Subcutaneous adipose tissue (tissue), 4 donors: ENCODE results near the gene TOX2. TPM values are rescaled to one million over a fixed set of nuclear protein-coding genes. Genes with fewer than 3 reads are reported as not detected.

Experiments used
- total RNA-seq, 4 donors: library from RNA; depleted of rRNA; stranded (reverse); fragments of >200 nt; gene quantifications; one replicate each; pipeline ENCODE4 v1.1.0, GENCODE V29; 2016
- TF ChIP-seq, protein P1 (sequence below): fragments of 450-650 bp; IDR thresholded peaks from one replicate; pipeline ENCODE4 v1.5.1; 2016; ENCODE audit warnings: low read depth, mild to moderate bottlenecking, control low read depth, antibody characterized with exemption, moderate library complexity

Gene TOX2
- total RNA-seq, 4 donors from 2014 or later: 2.6 to 8.1 (median 3.1) TPM; not detected in 1

DNA sequence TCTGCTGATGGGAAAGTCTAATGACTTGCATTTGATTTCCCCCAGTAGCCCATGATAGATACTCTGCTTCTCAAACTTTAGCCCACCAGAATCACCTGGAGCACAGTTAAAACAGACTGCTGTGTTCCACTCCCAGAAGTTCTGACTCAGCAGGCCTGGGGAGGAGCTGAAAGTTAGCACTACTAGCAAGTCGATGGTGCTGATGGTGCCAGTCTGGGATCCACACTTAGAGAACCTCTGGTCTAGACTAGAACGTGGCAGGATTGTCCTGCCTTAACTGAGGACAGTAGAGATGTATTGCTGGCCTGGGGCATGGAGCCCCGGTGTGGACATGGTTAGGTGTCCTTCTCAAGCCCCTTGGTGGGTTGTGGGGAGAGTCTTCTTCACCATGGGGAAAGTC, 8.7 kb downstream of the TOX2 start:
- TF ChIP-seq, protein P1, sequence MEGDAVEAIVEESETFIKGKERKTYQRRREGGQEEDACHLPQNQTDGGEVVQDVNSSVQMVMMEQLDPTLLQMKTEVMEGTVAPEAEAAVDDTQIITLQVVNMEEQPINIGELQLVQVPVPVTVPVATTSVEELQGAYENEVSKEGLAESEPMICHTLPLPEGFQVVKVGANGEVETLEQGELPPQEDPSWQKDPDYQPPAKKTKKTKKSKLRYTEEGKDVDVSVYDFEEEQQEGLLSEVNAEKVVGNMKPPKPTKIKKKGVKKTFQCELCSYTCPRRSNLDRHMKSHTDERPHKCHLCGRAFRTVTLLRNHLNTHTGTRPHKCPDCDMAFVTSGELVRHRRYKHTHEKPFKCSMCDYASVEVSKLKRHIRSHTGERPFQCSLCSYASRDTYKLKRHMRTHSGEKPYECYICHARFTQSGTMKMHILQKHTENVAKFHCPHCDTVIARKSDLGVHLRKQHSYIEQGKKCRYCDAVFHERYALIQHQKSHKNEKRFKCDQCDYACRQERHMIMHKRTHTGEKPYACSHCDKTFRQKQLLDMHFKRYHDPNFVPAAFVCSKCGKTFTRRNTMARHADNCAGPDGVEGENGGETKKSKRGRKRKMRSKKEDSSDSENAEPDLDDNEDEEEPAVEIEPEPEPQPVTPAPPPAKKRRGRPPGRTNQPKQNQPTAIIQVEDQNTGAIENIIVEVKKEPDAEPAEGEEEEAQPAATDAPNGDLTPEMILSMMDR: no peak

DNA sequence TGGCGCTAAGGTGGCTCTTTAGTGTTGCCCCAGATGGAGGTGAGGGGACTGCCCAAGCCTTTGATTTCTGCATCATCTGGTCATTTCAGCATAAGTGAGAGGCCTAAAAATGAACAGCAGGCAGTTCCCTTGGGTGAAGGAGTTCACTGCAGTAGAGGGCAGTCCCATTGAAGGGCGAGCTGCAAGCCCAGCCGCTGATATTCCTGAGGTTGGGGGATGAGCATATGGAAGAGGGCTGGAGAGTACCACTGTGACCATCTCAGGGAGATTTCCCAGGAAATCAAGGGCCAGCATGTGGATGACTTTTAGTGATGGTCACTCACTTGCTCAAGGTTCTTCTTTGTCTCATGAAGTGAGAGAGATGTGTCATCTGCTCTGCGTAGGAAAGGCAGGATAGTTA, 9.3 kb downstream of the TOX2 start:
- TF ChIP-seq, protein P1: no peak

DNA sequence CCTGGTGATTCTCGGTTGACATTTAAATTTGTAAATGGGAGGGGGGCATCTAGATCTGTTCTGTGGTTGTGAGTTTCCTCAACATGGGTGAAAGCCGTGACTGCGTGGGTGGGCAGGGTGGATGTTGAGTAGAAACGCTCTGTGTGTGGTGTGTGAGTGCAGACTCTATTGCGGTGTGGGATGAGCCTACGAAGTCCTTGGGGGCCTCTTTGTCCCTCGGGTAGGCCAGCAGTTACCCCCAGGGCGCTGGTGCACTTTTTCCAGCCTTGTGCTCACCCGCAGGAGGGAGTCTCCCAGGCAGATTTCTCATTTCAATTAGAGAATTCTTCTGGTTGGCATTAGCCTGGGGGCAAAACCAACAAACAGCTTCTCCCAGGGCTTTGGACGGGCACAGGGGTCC, 10.6 kb downstream of the TOX2 start:
- TF ChIP-seq, protein P1: no peak

DNA sequence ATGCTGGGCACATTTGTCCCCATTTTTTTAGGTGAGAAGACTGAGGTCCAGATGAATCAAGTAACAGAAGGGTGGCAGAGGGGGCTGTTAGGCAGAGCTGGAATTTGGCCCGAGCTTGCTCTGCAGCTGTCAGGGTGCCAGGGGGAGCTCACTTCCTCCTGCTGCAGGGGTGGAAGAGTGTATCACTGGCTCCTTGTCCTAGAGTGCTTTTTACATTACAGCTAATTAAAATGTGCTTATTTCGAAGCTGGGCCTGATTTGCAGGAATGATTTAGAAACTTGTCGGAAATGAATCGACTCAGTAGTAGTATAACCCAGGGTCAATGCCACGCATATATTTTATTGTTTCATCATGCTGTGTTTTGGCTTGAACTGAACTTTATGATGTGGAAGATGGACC, 11.1 kb downstream of the TOX2 start:
- TF ChIP-seq, protein P1: no peak

DNA sequence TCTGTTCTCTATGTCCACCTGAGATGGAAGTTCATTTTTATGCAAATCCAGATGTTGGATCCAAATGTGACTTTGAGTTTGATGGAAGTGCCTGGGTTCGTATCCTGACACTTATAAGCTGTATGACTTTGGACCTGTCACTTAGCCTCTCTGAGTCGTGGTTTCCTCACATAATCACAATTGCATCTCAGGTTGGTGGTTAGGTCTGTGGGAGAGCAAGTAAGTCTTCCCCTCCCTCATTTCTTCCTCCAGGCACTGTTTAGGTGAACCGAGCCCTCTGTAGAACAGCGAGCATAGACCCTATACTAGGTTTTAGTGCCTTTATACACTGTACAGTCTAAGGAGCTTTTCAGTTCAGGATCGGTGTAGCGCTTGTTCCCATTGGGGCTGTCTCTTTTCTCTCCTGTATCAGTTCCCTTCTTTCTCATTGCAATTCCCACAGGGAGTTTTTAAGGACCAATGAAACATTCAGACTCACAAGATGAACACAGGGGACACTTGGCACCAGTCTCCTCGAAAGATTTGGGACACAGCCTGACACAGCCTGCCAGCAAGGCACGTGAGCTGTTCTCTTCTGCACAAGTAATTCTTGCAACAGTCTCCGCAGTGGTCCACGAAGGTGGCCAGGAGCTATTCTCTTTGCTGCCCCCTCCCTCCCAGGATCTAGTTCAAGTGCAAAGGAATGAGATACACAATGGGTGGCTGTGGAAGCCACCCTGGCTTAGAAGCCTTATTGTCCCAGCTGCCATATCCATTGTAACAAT, 11.8 kb downstream of the TOX2 start:
- TF ChIP-seq, protein P1: no peak

DNA sequence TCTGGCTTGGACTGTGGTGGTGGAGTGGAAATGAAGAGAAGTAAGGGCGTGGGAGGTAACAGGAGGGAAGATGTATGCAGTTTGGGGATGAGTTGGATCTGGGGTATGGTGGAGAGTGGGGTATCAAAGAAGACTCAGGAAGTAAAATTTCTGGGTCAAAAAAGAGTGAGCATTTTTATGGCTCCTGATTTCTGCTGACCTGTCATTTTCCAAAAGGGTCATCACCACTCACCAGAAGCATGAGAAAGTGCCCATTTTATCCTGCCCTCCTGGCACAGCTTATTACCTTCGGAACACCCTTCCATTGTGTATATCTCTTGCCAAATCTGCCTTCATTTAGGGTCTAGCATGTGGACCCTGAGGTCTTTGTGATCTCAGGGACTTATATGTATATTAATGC, 17.3 kb downstream of the TOX2 start:
- TF ChIP-seq, protein P1: no peak

DNA sequence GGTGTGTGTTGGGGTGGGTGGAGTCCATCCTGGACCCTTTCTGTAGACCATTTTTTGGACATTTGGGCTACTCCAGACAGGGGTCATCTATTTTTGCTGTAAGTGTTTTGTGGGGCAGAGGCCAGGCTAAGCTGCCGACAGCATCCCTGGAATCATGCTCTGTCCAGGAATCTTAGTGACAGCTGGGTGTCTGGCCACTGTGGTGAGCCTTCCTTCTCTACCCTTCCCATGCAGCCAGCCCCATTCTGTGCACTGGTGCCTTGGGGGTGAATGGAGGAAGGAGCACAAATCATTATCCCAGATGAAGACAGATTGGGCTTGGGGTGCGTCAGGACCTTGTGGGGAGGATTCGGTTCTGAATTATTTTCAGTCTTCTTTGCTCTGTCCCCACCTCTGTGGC, 20.2 kb downstream of the TOX2 start:
- TF ChIP-seq, protein P1: no peak
